ENCODE results near the gene FABP2.
"Not testable (repeated sequence)": the region's sequence is repeated elsewhere in the genome, so short reads cannot be mapped to it uniquely, and the experiment has no call there.

Gene FABP2

DNA sequence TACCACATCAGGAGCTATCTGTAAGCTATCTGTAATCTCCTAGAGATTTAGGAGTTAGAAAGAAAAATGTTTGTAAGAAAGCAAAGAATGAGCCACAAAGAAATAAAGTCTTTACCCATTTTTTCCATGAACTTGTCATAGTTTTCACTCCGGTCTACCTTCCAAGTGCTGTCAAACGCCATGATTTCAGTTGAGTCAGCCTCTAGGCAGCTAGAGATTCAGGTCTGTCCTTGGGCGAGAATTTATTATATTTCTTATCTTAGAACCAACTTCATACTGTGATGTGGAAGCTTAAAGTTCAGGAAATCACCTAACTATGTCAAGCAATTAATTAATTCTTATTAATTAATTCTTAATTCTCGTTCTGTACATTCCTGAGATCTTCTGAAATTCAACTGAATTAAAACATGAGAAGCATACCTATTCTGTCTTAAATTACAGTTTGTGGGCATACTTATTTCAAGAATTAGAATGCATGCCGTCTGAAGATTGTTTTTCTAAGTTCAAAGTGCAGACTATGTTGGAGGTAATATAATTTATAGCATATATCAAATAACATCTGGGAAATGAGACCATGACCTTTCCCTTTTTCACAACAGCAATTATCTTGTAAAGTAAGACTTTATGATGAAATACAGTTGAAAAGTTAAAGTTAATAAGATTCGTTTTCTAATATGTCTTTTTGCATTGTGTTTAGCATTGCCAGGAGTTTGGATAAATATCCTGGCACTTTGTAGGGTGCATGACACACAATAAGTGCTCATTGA, at the start of gene FABP2:
Gene FABP2 (minus strand): TSS at position 218 of the 767 bp plus-strand sequence. CDS start 36 bp downstream, at position 182.
- in situ Hi-C loops (cut with MboI; ENCODE audit: low sequenced_read_pairs): no loop called here

DNA sequence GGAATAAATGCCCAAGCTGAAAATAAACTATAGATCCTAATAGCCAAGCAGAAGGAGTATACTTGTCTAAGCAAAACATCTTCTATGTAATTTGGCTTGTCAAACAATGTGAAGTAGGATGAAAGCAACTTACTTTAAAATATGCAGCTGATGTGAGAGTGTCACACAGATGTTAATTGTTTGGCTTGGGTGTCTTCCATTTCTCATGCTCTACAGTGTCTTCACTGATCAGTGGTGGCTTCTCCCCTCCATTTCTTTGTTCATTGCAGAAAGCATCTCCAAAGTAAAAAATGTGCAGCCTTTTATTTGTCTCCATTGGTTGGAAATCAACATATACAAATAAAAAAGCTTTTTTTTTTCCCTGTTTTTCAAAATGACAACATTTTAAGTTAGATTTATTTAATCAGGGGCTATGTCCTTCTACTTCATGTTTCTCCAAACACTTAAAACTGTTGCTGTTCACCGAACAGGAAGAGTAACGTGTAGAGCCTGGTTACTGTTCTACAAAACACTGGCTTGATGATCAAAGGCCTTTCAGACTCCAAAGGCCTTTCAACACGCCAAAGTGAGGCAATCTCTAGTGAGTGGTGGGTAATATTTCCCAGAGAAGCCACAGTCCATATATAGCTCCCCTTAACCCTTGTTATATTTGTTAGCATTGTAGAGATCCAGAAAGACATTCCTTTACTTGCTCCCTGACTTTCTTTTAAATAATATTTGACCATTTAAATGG, 49.2 kb upstream of the FABP2 start:
- in situ Hi-C loops (cut with MboI; ENCODE audit: low sequenced_read_pairs): not testable (repeated sequence)

DNA sequence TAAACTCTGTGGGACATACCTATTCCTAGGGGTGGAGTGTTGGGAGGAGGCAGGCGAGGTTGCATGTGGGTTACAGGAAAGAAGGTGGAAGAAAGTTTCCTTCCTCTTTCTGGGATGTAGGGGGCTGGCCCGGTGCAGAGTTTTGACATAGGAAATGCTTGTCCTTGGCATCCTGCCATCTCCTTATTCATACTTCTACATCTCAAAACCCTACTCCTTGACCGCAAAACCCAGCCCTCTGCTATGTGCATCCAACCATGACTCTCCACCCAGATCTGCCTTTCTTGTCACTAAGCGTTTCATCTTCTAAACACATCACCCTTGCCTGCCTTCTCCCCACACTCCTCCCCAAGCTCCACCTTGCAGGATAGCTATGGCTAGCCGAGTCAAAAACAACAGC, 48.5 kb upstream of the FABP2 start:
- in situ Hi-C loops (cut with MboI; ENCODE audit: low sequenced_read_pairs): not testable (repeated sequence)

DNA sequence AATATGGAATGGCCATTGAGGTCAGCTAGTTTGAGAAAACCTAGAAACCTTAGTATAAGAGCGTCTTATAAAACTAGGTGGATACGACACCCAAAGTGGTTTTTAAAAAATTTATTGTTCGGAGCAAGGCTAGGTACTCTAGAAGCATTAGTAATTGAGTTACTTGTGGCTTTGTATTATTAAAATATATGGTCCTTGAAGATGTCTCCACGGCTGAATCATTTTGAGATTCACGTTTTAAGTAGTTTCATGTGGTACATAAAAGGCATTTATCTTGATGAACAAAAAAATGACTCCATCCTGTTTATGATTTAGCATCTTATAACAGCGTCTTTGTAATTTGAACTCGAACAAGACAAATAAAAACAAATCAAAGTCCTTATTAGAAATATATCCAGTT, 44.9 kb upstream of the FABP2 start:
- in situ Hi-C loops (cut with MboI; ENCODE audit: low sequenced_read_pairs): not testable (repeated sequence)

DNA sequence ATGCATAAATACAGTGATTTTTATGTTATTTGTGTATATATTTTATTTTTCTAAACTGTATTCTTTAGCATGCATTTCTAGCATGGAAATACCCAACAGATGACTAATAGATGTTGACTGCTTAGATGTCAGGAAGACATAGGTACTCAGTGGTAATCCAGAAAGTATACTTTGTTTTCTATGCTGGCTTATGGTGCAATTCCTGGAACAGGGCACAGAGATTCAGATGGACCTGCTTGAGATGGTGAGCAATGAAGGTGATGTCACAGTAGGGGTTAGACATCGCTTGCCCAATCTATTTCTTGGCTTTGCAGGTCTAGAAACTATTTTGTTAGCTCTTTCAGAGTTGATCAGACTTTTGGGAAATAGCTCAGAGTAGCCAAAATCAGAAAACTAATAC, 42.3 kb upstream of the FABP2 start:
- in situ Hi-C loops (cut with MboI; ENCODE audit: low sequenced_read_pairs): not testable (repeated sequence)

DNA sequence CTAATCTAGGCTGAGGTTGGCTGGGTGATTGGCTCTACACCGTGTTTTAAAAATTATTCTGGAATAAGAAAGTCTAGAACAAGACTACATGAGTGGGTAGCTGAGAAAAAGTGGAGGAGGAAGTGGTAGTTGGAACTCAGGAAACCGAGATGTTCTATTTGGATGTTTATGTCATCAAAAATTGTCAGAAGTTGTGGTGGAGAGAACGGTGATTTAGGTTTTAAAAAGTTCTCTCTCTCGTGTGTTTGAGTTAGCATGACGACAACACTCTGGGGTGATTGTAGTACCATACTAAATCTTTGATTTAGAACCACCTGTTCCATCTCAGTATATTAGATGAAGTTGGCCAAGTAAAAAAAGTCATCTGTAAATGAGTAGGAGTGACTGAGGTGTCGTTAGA, 41.4 kb upstream of the FABP2 start:
- in situ Hi-C loops (cut with MboI; ENCODE audit: low sequenced_read_pairs): not testable (repeated sequence)

DNA sequence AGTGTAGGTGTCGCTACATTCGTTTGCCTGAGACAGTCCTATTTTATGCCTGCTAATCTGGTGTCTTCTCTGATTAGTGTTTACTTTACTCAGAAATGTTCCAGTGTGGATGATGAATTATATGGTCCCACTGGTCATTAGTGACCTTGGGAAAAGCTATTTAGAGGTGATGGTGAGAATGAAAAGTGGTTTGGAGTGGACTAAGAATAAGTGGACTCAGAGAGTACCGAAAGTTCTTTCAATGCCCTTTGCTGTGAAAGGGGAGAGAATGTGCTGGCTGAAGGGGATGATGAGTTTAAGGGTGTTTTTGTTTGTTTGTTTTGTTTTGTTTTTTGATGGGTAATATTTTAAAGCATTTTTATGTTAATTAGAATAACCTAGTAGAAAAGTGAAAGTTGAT, 40.5 kb upstream of the FABP2 start:
- in situ Hi-C loops (cut with MboI; ENCODE audit: low sequenced_read_pairs): not testable (repeated sequence)

DNA sequence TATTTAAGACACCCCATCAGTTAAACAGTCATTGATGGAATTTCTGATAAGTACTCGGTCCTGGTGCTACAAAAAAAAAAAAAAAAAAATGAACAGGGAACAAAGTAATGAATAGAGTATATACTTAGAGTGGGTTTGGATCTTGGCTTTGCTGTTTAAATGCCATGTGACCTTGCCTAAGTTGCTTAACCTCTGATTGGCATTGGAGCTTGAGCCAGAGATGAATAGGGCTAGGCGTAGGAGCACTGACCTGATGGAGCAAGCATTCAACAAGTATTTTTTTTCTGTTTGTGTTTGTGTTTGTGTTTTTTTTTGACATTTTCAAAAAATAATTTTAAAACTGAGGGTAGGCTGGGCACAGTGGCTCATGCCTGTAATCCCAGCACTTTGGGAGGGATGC, 37.9 kb upstream of the FABP2 start:
- in situ Hi-C loops (cut with MboI; ENCODE audit: low sequenced_read_pairs): not testable (repeated sequence)

DNA sequence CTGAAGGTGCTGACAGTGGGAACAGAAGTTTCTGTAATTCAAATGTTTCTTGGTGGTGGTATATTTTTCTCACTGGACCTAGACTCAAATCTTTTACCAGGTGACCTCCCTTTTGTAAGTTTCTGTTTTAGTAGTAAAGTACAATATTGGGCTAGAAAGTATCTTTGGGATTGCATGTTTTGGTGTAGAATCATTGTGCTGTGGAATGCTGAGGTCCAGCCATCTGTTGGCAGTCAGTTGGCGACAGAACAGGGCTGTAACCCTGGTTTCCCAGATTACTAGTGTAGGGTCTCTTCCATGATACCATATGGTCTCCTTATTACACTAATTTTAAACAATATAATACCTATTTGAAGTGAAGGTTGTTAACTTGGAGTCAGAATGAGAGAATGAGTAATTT, 34.9 kb upstream of the FABP2 start:
- in situ Hi-C loops (cut with MboI; ENCODE audit: low sequenced_read_pairs): not testable (repeated sequence)

DNA sequence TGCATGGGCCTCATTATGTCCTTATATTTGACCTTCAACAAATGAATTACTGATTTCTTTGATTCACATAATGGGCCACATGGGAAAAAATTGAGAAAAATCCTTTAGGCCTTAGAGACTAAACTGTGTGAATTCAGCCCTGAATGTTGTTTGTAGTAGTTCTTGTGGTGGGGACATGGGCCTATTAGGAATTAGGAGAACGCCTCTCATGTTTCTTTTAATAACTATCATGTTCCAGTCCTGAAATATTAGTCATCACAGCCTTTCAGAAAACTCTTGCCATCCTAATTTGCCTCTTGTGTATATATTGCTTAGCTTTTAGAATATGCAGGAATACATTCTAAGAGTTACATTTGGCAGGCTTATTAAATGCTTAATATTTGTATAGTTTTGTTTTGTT, 34.1 kb upstream of the FABP2 start:
- in situ Hi-C loops (cut with MboI; ENCODE audit: low sequenced_read_pairs): not testable (repeated sequence)

DNA sequence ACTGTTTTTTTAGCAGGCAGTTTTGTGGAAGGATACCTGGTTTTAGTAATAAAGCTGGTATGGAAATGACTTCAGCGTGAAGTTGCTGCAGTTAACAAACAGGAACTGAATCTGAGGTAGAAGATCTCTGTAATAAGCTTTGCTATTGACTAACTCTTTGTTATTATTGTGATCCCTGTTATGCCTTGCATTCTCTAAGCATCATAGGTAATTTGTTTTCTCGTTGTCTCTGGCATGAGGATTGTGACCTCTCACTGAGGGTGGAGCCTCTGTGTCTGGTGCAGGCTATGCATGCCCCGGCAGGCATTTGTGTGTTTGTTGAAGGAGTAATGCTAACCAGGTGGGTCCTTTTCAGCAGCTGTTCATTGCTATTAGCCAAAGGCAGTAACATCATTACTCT, 31.4 kb upstream of the FABP2 start:
- in situ Hi-C loops (cut with MboI; ENCODE audit: low sequenced_read_pairs): not testable (repeated sequence)

DNA sequence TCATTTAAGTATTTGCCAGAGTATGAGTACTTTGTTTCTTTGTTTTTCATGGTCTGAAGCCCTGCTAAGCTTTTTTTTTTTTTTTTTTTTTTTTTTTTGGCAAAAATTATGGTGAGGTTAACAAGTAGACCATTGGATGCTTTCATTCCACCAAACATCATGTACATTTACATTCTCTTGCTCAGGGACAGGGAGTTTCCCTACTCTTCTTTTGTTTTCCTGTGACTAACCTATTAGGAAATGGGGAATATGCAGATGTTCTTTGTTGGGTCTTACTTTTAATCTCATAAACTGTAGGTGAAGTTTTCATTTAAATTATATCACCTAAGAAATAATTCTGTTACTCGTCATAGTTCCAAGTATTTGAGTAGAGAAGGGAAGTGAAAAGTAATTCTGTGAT, 26.2 kb upstream of the FABP2 start:
- in situ Hi-C loops (cut with MboI; ENCODE audit: low sequenced_read_pairs): not testable (repeated sequence)

DNA sequence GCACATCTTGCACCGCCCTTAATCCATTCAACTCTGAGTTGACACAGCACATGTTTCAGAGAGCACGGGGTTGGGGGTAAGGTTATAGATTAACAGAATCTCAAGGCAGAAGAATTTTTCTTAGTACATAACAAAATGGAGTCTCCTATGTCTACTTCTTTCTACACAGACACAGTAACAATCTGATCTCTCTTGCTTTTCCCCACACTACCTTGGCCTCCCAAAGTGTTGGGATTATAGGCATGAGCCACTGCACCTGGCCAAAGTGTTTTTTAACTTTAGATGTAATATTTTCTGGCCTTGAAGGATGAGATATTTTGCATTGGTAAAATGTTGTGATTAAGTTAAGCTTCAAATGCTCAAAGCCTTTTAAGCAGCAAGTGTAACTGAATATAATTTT, 21.4 kb upstream of the FABP2 start:
- in situ Hi-C loops (cut with MboI; ENCODE audit: low sequenced_read_pairs): not testable (repeated sequence)

DNA sequence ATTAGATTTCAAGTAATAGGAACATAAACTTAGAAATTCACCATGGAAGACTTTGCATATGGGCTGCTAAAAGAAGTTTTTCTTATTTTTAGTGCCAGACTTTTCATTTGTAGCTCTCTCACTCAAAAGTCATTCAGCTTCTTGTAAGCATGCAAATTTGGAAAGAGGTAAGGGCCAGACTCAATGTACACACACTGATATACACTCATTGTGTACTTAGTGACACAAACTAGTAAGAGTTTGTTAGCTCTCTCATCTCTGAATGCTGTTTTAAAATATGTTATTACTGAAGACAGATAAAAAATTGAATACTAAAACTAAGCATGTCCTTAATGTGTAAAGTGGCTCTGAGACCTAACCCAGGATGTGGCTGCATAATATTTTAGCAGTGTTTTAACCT, 18.0 kb upstream of the FABP2 start:
- in situ Hi-C loops (cut with MboI; ENCODE audit: low sequenced_read_pairs): not testable (repeated sequence)

DNA sequence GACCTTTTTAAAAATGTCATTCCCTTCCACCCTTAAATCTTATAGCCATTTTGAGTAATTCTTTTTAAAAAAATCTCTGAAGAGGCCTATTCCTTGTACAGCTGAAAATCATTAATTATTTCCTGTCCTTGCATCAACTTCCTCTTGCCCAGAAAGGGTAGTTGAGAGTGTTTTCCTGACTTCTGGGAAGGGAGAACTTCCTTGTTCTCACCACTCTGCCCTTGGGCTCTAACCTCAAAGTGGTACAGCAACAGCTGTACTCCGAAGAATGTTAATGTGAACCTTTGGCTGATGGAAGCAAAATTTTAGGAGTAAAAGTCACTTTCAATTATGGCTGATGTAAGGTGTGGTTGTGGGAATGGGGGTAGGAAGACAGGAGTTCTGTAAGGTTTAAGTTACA, 15.1 kb upstream of the FABP2 start:
- in situ Hi-C loops (cut with MboI; ENCODE audit: low sequenced_read_pairs): no loop called here

DNA sequence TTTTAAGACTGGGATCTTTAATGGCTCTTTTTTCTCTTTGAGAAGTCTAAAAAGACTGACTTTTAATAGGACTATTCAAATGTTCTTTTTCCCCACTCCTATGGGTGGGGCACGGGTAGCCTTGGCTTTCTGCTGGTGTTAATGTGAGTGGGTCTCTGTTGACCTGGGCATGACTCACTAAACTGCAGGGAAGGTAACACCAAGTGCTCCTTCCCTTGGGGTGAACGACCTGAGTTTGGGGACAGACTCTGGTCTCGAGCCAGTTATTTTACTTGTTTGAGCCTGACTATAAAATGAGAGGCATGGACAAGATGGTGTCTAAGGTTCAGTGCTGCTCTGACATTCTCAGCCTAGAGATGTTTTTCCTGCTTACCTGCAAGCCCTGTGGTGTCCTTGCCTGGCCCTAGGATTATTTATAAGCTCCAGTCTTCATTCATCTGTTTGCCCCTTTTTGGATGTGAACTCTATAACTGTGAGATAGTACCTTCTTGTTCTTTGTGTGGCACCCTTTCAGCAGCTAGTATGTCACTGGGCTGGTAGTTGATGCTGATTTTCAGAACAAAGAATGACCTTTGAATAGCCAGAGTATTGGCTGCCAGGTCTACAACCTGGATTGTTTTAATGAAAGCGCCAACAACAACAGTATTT, 14.5 kb upstream of the FABP2 start:
- in situ Hi-C loops (cut with MboI; ENCODE audit: low sequenced_read_pairs): not testable (repeated sequence)

DNA sequence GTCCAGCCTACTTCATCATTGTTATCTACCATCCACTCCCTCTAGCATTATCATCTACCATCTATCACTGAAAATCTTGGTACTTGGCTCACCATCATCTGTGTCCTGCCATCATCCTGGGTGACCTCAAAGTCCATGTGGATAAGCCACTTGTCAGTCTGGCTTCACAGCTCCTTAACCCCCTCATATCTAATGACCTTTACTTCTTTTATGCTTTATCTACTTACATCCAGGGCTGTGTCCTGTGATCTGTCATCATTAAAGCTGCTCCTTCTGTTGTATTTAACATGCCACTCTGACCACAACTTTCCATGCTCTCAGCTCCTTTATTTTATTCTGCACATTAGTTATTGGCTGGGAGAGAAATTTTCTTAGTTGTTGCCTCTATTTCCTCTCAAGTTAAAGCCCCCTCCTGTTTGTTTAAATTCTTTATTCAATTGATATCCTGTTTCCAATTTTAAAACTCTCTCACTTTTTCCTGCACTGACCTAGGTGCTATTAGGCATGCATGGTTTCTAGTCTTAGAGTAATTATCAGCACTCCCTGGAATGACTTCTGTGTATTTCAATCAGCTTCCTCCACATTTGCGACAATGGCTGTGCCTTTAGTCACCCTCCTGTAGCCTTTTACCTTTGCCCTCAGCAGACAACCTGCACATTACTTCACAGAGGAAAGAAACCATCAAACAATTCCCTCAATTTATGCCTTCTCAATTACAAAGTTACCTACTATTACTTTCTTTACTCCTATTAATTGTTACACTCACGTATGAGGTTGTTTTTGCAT, 8.1 kb upstream of the FABP2 start:
- in situ Hi-C loops (cut with MboI; ENCODE audit: low sequenced_read_pairs): no loop called here

DNA sequence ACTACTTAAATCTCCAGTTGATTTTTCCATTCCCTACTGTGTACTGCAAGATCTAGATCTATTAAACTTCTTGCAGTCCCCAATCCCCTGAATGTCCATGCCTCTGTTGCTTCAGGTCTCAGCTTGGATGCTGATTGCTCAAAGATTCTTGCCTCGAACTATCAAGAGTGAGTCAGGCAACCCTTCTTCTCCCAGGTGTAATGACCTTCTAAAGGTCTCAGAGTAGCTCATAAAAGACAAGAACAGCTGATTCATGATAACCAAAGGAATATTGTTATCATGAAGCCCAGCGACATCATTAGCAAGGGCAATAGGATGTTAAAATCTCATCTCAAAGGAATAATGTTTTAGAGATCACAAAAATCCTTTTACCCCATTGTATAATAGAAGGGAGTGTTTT, 6.8 kb upstream of the FABP2 start:
- in situ Hi-C loops (cut with MboI; ENCODE audit: low sequenced_read_pairs): no loop called here

DNA sequence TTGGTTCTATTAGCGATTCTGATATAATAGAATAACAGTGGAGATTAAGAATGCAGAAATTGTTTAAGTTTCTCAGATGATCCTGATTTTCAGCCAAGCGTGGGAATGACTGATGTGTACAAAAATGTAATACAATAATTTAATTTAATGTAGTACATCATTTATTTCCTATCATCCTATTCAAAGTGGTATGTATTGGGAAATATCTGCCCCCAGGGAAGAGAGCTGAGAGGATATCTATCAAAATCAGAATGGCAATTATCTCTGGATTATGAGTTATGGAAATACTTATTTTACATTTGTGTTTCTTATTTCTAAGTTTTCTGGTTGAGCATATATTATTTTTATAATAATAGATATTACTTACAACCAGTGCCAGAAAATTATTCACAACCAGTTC, 3.9 kb downstream of the FABP2 start:
- in situ Hi-C loops (cut with MboI; ENCODE audit: low sequenced_read_pairs): no loop called here

DNA sequence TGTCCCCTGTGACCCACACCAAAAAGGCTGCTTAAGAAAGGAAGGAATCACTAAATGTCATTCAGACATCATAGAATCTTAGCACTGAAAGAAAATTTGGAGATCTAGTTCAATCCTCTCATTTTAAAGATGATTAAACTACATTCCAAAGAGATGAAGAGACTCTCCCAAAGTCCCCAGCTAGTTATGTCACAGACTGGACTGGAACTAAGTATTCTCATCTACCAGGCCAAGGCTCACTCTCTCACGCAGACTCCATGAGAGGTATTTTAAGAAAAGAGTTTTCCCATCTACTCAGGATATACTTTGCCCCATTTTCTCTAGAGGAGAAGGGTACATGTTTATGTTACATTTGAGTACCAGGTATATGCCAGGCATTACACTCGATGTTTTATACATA, 6.9 kb downstream of the FABP2 start:
- in situ Hi-C loops (cut with MboI; ENCODE audit: low sequenced_read_pairs): no loop called here

DNA sequence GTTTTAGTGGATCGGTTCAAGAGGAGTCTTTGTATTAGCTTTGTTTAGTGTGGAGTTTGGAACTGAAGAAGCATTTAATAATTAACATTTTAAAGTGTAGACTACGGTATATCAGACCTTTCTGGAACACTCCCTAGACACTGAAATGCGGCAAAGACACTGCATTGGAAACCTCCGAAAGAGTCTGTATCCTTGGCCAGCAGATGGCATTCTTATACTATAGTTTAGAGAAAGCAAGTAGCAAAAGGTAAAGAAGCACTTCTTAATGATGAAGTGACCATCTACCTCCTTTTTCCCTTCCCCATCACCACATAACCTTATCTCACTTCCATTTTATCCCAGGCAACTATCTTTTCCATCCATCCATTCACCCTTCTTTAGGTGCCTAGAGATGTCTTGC, 7.6 kb downstream of the FABP2 start:
- in situ Hi-C loops (cut with MboI; ENCODE audit: low sequenced_read_pairs): no loop called here
